GM10847 (cell line): Measurements from ENCODE around the gene GABRD.

Experiments
- POLR2A ChIP-seq: IDR thresholded peaks from 2 replicates; pipeline ENCODE4 v1.6.1; 2011; ENCODE audit not compliant: insufficient read length; ENCODE audit errors: extremely low read depth

GABRD gene

DNA sequence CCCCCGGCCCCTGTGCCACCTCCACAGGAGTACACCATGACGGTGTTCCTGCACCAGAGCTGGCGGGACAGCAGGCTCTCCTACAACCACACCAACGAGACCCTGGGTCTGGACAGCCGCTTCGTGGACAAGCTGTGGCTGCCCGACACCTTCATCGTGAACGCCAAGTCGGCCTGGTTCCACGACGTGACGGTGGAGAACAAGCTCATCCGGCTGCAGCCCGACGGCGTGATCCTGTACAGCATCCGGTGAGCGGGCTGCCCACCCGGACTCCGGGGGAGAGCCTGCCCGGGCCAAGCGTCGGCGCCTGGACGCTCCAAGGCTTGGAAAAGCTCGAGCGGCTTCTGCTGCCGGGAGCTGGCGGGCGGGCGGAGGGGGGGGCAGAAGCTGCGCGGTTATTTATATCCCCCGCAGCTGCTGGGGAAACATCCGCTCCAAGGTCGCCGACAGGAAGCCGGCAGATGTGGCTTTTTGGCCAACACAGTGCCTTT is 6.4 kb downstream of the GABRD start:
- no peak for TF ChIP-seq POLR2A

GRCh38 chr1:2027961-2028583 is 8.9 kb downstream of the GABRD start:
- TF ChIP-seq POLR2A = no peak

DNA sequence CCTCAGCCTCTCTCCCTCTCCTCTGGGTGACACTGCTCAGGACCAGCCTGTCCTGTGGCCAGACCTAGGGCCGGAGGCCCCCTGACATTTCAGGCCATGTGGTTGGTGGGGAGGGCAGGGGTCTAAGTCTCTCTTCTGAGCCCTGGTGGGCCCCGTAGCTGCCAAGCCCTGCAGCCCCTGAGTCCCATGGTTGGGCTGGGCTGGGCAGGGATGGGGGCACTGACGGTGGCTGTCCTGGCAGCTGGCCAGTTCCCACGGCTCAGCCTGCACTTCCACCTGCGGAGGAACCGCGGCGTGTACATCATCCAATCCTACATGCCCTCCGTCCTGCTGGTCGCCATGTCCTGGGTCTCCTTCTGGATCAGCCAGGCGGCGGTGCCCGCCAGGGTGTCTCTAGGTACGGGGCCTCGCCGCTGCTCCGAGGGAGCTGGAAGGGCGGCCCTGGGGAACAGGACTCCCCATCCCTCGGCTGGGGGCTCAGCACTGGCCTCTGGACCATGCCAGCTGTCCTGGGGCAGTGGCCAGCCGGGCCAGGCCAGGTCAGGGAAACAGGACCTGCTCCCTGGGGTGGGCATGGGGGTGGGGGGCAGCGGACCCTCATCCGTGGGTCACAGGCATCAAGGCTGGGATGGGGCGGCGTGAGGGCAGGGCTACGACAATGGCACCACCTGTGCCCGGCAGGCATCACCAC is 9.9 kb downstream of the GABRD start:
- no peak for TF ChIP-seq POLR2A

GRCh38 chr1:2029561-2029960 is 10.4 kb downstream of the GABRD start:
- TF ChIP-seq POLR2A = no peak

- no peak for TF ChIP-seq POLR2A
Observed at GRCh38 chr1:2030076-2030871, 11.1 kb downstream of the GABRD start.

DNA sequence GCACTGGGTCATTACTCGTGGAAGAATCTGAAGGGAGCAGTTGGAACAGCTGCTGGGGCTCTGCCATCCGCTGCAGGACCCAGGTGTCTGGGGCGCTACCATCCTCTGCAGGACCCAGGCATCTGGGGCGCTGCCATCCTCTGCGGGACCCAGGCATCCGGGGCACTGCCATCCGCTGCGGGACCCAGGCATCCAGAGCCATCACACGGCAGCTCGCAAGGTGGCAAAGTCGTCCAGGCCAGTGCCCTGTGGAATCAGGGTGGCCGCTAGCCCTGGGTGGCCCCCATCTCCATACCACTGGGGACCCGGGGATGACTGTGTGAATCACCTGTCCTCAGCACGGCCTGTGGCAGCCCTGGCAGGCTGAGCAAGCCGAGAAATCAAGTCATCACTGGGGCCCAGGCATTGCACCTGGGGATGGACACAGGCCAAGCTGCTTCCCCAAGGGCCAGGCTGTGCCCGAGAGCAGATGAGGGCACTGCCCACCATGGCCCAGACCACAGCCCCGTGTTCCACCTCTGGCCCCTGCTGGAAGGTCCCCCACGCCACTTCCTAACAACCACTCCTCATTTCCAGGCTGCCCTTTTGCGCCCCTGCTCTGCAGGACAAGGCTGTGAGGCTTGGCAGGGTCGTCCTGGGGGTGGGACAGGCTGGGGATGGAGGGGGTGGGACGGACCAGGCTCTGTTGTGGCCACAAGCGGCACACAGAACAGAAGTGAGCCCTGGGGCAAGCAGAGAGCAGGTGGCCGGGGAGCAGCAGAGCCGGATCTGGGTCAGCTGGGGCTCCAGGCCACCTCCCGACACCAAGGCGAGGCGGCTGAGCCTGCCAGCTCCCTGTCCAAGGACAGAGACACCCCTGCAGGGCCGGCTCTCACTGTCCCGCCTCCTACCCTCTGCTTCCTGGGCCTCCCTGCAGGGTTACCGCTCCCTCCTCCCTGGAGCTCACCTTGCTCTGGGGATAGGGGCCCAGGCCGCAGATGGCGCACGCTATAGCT is 12.7 kb downstream of the GABRD start:
- no peak for TF ChIP-seq POLR2A

DNA sequence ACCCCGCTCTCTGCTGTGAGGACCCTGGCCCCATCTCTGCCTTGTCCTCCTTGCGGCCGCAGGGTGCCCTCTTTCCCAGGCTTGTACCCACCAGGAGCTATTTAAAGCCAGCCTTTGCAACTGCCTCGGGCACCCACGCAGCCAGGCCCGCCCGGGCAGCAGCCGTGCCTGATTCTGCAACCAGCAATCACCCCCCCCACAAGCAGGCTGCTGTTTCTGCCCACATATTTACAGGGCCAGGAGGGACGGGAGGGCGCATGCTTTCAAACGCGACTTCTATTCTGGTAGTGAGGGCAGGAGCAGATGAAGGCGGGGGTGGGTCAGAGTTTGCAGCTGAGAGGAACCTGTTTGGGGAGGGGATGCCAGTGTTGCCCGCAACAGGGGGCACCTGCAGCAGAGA is 13.6 kb downstream of the GABRD start:
- TF ChIP-seq POLR2A = no peak

- no peak for TF ChIP-seq POLR2A
Observed at GRCh38 chr1:2033165-2033564, 14.0 kb downstream of the GABRD start.

- no peak for TF ChIP-seq POLR2A
Observed at GRCh38 chr1:2036287-2036686, 17.1 kb downstream of the GABRD start.

- no peak for TF ChIP-seq POLR2A
Observed at GRCh38 chr1:2037314-2037979, 18.3 kb downstream of the GABRD start.

DNA sequence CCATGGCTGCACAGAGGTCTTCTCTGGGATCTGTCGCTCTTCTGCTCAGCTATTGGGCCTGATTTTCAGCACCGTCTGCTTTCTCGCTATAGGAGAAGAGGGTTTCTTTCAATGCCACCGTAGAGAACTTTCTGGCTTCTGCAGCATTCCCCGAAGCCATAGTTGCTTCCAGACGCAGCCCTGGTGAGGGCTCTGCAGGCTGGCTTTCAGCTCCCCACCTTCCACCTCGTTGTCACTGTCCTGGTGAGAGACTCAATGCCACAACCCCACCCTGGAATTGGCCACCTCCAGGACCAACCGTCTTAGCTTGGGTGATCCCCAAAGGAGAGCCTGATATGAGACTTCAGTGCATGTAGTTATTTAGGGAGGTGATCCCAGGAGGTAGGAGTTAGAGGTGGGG is 19.1 kb downstream of the GABRD start:
- no peak for TF ChIP-seq POLR2A

GRCh38 chr1:2039251-2039650 is 20.1 kb downstream of the GABRD start:
- TF ChIP-seq POLR2A = no peak

GRCh38 chr1:2041305-2041704 is 22.2 kb downstream of the GABRD start:
- no peak for TF ChIP-seq POLR2A

- TF ChIP-seq POLR2A = no peak
Observed at GRCh38 chr1:2041887-2042286, 22.7 kb downstream of the GABRD start.
